ENCODE measurements around the gene TRUB2.

TRUB2 gene

DNA sequence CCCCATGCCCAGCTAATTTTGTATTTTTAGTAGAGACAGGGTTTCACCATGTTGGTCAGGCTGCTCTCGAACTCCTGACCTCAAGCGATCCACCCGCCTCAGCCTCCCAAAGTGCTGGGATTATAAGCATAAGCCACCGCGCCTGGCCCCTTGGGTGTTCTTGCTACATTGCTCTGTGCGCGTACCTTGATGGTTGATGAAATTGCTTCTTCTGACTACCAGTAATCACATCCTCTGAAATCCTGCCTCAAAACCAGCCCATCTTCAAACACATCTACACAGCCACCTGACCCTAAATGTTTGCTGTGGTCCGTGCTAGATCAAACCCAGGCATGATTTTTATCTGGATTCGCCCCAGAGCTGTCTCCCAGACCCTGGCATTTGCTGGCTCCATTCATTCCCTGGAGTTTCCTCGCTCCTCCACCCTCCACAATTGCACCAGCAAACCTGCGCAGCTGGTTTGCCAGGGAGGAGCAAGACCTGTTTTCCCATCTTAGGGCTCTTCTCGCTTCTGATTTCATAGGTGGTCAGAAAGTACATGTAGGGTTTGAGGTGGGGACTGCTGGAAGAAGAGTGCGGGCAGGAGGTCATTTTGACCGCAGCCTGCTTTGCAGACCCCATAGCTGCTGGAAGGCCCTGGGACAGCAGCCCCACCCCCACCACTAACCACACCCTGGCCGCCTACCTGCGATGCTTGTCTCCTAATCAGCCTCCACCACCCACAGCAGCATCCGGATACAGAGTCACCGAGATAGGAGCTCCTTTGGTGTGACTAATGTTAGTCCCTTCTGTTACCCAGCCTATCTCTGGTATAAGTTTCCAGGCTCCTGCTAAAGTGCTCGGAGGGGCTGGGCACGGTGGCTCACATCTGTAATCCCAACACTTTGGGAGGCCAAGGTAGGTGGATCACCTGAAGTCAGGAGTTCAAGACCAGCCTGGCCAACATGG is 23.4 kb downstream of the TRUB2 start:
- TF ChIP-seq, protein P1, sequence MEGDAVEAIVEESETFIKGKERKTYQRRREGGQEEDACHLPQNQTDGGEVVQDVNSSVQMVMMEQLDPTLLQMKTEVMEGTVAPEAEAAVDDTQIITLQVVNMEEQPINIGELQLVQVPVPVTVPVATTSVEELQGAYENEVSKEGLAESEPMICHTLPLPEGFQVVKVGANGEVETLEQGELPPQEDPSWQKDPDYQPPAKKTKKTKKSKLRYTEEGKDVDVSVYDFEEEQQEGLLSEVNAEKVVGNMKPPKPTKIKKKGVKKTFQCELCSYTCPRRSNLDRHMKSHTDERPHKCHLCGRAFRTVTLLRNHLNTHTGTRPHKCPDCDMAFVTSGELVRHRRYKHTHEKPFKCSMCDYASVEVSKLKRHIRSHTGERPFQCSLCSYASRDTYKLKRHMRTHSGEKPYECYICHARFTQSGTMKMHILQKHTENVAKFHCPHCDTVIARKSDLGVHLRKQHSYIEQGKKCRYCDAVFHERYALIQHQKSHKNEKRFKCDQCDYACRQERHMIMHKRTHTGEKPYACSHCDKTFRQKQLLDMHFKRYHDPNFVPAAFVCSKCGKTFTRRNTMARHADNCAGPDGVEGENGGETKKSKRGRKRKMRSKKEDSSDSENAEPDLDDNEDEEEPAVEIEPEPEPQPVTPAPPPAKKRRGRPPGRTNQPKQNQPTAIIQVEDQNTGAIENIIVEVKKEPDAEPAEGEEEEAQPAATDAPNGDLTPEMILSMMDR (IDR thresholded peaks at IDR 0.05): no peak
- Histone ChIP-seq H3K27ac (no peak overlapping the region), H3K4me3 (no peak overlapping the region)
- no peak for DNase-seq (ENCODE audit: low spot score)

- TF ChIP-seq, protein P1 (IDR thresholded peaks at IDR 0.05): no peak
- no peak overlapping the region for H3K27ac ChIP-seq
- no peak for DNase-seq (ENCODE audit: low spot score)
- H3K4me3 ChIP-seq: no peak overlapping the region
Measured at GRCh38 chr9:128297221-128297773, 24.9 kb downstream of the TRUB2 start.

GRCh38 chr9:128296340-128297220 is 25.7 kb downstream of the TRUB2 start:
- TF ChIP-seq, protein P1 (IDR thresholded peaks at IDR 0.05): no peak
- no peak for DNase-seq (ENCODE audit: low spot score)
- H3K4me3 ChIP-seq: no peak overlapping the region
- no peak overlapping the region for H3K27ac ChIP-seq

- Histone ChIP-seq H3K27ac (no peak overlapping the region), H3K4me3 (no peak overlapping the region)
- no peak for DNase-seq (ENCODE audit: low spot score)
- TF ChIP-seq, protein P1 (IDR thresholded peaks at IDR 0.05): no peak
Measured at GRCh38 chr9:128294142-128294541, 28.1 kb downstream of the TRUB2 start.

DNA sequence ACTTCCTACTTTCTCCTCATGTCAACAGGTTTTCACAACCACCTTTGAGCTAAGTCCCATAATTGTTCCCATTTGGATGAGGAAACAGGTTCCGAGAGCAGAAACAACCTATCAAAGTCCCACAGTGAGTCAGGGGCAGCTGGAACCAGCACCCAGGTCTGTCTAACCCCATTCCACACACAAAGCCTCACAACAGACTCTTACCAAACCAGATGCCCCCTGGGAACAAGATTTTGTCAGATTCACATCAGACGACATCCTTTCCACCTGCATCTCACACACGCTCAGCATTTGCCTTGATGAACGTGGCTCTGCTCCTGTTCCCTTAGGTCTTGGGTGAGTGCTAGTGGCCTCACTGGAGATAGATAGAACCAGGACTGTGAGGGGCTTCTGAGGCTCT is 29.2 kb downstream of the TRUB2 start:
- no peak for DNase-seq (ENCODE audit: low spot score)
- Histone ChIP-seq H3K4me3 (no peak overlapping the region), H3K27ac (no peak overlapping the region)
- TF ChIP-seq, protein P1 (IDR thresholded peaks at IDR 0.05): no peak

DNA sequence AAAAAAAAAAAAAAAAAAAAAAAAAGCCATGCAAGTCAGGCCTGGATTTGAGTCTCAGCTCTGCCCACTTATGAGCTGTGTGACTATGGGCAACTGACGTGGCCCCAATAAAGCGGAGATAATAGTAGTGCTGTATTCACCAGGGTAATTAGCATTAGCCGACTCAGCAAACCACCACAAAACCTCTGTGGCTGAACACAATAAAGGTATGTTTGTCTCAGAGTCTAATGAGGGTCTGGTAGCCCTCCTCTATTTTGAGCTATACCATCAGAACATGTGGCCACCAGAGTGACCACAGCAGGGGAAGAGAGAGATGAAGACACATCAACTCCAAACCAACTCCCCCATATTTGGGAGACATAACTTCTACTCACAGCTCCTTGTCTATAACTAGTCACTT is 30.2 kb downstream of the TRUB2 start:
- Histone ChIP-seq H3K27ac (no peak overlapping the region), H3K4me3 (no peak overlapping the region)
- TF ChIP-seq, protein P1 (IDR thresholded peaks at IDR 0.05): no peak
- no peak for DNase-seq (ENCODE audit: low spot score)

All from coronary artery (tissue), 2 donors.